GM19240 (cell line): ENCODE measurements around the gene SPEF1.

Experiments
- DNase-seq: peaks from one replicate; pipeline ENCODE4 v3.0.0; 2011; ENCODE audit warnings: low spot score; ENCODE audit not compliant: insufficient read length

Gene SPEF1

DNA sequence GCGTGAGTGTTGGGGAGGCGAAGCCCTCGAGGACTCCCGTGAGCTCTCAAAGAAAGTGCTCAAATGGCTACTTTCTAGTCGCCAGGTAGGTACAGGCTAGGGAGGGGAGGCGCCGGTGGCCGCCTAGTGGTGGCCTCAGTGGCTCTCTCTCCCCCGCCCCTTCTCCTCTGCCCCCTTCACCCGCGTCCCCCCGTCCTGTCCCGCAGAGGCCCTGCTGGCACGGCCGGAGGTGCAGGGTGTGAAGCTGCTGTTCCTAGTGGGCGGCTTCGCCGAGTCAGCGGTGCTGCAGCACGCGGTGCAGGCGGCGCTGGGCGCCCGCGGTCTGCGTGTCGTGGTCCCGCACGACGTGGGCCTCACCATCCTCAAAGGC lies 30.0 kb downstream of the SPEF1 start:
- DNase-seq = no peak

DNA sequence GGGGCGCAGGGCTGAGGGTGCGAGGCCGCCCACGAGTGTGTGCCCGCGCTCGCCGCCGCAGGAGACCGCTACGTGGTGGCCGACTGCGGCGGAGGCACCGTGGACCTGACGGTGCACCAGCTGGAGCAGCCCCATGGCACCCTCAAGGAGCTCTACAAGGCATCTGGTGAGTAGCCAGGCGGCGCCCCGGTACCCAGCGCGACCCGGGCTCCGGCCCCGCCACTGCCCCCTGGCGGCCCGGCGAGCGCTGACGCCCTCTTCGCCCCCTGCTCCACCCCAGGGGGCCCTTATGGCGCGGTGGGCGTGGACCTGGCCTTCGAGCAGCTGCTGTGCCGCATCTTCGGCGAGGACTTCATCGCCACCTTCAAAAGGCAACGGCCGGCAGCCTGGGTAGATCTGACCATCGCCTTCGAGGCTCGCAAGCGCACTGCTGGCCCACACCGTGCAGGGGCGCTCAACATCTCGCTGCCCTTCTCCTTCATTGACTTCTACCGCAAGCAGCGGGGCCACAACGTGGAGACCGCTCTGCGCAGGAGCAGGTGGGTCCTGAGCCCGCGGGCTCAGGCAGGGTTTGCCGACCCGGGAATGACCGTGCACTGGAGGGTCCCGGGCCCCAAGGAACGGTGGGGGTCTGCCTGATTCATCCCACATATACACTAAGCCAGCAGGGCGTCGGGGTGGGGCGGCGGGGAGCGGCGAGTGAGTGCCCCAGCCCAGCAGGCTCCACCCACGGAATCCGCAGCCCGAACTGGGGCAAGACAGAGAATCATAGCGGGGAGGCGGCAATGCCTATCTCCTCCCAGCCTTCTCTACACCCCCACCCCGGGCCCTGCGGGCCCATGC lies 31.3 kb downstream of the SPEF1 start:
- DNase-seq = no peak

DNA sequence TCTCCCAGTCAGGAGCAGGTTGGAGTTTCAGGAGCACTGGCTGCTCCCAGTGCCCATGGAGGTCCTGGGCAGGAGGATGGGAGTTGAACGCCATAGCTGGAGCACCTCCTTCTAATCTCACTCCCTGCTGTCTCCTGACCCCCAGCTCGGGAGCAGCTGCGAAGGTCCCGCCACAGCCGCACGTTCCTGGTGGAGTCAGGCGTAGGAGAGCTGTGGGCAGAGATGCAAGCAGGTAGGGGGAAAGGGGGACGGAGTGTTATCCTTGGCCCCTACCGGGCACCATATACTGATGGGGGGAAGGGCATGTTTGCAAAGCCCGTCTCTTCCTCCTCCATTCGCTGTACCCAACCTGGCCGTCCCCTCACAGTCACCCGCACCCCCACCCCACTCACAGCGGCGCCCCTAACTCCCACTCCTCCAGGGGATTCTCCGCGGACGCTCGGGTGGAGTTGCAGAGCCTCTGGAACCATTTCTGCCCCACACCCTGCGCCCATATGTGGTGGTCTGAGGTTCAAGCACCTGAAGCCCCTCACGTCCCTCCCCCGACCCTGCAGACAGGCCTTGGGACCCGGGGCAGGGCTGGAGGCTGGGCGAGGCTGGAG lies 32.1 kb downstream of the SPEF1 start:
- DNase-seq = no peak

DNA sequence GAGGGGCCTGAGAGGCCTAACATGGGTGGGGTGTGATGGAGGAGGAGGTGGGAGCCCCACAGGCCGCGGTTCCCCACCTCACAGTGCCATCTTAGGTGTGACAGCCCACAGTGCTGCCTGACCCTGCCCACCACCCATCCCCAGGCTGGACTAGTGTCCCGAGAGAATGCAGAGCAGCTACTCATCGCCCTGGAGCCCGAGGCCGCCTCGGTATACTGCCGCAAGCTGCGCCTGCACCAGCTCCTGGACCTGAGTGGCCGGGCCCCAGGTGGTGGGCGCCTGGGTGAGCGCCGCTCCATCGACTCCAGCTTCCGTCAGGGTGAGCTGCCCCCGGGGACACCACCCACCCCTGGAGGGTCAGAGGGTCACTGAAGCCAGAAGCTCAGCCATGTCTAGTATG lies 33.2 kb downstream of the SPEF1 start:
- DNase-seq = no peak

DNA sequence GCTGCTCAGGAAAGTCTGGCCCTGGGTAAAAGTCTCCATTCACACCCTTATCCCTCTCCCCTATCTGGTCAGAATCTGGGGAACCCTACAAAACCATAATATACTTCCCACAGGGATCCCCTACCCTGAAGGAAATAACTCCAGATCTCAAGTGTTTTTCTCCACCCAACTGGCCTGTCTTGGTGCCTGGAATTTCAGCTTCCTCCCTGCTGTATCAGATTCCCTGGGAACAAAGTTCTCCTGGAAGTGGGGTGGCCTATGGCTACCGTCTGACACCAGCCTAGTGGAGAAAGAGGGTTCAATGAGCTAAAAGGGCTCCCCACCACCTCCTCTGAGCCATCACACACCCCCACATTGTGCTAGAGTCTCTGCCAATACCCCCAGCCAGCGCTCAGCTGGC lies 33.8 kb downstream of the SPEF1 start:
- no peak for DNase-seq

DNA sequence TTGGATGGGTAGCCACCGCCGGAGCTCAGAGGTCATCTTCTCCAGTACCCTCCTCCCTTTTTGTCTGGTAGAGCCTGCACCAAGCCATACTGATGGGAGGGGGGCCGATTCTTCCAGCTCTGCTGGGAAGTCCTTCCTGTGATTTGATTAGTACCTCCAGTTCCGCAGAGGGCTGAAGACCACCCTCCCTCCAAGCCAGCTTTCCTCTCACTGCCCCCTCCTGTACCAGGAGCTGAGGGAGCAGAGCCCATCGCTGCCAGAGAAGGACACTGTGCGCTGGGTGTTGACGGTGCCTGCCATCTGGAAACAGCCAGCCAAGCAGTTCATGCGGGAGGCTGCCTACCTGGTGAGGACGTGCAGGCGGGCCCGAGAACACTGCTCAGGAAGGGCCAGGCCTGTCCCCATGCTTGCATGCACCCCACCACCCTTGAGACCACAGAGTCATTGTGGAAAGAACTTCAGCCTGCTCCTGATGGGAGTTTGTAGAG lies 35.5 kb downstream of the SPEF1 start:
- DNase-seq = no peak

DNA sequence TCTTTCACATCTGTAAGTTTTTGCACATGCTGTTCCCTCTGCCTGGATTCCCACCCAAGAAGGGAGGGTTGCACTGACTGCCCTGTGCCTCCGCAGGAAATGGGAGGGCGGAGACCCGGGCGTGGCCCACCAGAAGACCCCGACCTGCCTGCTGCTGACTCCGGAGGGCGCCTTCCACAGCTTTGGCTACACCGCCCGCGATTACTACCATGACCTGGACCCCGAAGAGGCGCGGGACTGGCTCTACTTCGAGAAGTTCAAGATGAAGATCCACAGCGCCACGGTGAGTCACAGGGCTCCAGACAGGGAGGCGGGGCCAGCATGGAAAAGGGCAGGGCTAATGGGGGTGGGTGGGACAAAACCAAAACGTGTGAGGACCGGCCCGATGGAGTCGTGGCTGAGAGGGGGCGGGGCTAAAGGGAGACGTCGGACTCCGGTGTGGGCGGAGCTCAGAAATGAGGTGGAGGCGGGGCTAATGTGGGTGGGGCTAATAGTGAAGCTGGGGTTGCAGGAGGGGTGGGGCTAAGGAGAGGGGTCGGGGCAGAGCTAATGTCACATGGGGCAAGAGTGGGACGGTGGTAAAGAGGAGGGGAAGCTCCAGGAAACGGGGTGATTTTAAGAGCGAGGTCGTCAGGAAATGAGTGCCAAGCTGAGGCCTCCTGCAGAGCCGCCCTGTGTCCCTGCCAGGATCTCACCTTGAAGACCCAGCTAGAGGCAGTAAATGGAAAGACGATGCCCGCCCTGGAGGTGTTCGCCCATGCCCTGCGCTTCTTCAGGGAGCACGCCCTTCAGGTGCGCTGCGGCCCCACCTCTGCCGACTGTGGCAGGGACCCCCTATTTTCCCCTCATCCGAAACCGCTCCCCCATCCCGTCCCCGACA lies 36.2 kb downstream of the SPEF1 start:
- peak; percentile 80 for DNase-seq

DNA sequence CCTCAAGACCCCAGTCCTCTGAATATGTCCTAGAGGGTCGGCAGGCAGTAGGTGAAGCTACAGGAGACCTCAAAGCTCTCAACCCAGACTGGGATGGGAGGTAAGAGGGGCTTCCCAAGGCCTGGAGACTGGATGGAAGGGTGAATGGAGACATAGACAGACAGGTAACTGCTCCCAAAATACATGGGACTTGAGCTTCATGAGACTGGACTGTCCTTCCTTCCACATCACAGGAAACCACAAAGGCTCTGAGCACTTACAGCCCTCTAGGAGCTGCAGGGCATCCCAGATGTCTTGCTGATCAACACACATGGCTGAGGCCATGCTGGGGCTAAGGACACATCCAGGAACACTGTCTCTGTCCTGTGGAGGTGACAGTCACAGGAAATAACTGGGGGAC lies 37.2 kb downstream of the SPEF1 start:
- DNase-seq = no peak

DNA sequence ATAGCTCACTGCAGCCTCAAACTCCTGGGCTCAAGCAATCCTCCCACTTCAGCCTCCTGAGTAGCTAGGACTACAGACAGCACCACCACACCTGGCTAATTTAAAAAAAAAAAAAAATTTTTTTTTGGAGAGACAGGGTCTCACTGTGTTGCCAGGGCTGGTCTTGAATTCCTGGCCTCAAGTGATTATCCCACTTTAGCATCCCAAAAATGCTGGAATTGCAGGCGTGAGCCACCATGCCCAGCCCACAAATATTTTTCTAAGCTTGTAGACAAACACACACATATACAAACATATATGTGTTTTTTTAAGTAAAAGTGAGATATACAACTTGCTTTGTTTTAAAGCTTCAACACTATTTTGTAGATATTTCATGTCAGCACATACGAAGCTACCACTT lies 38.0 kb downstream of the SPEF1 start:
- DNase-seq = no peak

DNA sequence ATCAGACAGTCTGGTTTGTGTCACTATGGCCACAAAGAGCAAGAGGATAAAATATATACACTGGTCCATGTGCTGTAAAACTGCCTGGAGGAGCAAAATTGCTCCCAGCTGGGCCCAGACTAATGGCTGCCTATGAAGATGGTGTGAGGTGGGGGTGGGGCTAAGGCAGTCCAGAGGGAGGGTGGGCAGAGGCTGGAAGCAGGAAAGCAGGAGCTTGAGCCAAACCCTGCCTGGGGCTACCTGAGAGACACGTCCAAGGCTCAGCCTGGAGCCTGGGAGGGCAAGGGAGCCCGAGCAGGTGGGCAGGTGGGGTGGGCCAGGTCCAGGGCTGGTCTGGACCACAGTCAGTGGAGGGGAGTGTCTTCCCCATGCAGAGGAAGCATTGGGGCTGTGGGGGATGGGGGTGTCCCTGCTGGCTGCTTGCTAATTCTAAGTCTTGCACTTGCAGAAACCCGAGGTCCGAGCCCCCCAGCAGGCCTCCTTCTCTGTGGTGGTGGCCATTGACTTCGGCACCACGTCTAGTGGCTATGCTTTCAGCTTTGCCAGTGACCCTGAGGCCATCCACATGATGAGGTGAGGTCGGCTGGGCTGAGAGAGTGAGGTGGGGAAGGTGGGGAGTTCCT lies 39.3 kb downstream of the SPEF1 start:
- DNase-seq = no peak

DNA sequence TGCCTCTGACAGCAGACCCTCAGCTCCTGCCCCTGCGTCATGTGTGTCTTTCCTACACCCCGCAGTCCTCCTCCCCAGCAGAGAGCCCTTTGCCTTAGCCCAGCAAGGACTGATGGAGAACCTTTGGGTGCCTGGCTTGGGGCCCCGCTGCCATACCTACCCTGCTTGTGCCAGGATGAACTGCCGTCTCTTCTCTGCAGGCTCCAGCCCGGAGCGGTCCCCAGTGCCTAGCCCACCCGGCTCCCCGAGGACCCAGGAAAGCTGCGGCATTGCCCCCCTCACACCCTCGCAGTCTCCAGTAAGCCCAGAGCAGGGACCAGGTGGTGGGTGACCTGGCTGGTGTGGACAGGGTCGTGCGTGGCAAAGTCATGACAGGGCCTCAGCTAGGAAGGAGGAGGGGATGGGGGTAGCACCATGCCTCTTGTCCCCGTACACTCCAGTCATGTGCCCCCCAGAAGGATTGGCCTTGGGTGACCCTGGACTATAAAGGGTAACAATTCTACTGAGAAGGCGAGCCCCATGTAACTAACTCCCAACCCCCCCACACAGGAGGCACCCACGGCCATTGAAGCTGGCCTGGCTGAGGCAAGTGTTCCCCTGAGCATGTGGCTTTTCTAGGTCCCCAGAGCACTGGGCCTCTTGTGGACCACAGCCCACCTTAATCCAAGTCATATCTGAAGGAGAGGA lies 40.5 kb downstream of the SPEF1 start:
- DNase-seq = no peak

DNA sequence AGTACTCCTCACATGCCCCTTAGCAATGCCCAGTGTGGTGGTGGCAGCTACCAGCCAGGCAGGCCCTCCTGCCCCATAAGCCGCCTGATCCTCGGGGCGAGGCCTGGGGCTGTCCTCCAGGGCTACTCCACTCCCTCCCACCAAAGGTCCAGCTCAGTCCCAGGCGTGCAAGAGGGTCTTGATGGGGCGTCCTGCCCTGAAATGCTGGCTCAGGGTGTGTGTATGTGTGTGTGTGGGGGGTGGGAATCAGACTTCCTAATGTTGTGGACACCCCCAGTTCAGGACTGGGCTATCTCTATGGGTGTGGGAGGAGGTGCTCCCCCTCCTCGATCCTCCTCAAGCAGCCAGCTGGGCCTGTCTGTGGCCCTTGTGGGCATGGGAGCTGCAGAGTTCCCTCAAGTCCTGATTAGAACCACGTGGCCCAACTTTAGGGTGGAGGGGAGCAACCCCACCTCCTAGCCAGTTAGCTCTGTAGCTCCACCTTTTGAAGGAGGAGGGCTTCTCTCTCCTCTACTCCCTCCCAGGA lies 41.3 kb downstream of the SPEF1 start:
- DNase-seq = no peak

DNA sequence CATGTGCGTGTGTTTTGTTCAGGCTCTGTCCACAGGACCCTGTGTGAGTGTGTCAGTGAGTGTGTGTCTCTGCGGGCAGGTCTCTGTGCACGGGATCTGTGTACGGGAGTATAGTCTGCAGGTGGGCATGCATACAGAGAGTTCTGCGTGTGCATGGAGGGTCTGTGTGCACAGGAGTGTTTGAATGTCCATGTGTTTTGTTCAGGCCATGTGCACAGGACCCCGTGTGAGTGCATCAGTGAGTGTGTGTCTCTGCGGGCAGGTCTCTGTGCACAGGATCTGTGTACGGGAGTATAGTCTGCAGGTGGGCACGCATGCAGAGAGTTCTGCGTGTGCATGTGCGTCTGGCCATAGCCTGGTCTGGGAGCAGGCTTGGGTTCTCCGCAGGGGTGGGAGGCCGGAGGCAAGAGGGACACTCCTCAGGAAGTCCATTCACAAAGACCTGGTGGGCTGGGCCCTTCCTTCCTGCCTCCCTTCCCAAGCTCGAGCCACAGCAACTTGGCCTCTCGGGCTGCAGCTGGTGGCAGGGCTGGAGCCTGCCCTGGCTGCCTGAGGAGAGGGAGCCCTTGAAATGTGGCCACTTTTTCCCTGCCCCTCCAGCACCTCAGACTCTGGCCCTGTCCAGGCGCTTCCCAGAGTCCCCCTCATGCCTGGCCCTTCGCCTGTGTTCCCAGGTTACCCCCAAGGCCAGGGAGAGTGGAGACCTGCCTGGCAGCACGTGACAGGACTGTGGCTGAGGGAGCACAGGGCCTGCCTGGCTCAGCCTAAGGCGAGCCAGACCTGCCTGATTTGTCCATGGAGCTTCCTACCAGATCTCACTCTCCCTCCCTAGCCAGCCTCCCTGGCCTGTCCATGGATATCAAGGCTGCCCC lies 42.0 kb downstream of the SPEF1 start:
- DNase-seq = no peak

DNA sequence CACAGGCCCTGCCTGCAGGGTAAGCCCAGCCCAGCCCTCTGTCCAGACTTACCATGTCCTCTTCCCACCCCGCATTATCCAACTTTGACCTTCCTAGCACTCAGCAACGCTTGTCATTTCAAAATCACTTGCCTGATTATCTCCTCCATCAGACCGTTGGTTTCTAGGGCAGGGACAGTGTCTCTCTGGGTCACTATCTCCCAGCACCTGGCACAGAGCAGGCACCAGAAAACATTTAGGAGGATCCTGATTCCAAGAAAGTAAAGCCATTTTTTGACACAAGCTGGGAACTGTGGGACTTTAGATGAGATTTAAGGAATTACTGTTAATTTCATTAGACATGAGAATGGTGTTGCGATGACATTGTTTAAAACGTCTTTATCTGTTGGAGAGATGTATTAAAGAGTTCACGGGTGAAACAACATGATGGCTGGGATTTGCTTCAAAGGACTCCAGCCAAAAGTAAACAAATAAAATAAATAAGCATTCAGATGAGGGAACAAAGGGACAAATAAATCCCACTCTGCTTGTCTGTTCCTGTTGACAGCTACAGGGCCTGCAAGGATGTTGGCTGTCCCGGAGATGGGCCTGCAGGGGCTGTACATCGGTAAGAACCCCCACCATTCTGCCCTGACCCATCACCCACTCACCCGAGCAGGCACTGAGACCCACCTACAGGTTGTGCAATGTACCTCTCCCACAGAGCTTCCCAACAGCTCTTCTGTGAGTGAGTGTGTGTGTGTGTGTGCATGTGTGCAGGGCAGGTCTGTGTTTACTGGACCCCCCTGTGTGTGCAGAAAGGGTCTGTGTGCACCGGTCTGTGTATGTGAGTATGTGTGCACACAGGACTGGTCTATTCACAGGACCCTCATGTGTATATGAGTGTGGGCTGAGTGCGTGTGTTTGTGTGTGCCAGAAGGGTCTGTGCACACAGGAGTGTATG lies 42.9 kb downstream of the SPEF1 start:
- no peak for DNase-seq

DNA sequence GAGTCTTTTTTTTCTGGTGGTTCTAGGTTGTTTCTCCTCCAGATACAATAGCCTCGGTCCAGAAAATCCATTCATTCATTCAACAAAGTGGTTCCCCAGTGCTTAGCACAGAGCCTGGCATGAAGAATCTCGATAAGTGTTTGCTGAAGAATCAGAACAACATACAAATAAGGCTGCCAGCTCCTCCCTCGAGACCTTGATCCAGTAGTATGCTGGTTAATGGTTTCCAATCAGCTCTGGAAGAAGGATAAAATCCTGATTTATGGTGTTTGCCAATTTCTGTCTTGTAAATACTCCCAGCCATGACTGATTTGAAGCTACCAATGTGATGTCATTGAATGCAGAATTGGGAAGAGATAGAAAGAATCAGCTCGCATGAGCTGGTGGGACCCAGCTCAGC lies 45.5 kb downstream of the SPEF1 start:
- no peak for DNase-seq

DNA sequence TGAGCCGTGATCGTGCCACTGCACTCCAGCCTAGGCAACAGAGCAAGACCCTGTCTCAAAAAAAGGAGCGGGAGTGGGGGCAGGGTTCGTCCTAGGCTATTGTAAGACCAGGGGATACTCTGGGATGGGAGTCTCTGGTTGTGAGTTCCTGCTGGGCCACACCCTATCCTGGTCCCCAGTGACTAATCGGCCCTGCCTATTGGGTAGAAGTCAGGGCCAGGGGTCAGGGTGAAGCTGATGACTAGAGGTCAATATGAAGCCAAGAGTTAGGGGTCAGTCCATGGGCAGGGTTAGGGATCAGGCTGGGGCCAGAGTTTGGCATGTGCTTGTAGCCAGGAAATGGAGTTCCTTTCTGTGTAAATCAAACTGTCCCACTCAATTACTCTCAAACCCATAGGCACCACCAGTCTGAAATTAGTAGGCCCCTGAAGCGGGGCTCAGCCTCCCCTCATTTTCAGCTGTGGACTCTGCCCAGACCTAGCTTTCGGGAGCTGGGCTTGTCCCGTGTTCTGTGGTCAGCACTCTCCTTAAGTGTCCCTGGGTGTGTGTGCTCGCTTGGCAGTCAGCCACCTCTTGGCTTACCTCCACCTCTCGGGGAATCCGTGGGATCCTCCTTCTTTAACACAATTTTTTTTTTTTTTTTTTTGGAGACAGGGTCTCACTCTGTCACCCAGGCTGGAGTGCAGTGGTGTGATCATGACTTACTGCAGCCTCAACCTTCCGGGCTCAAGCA lies 47.0 kb downstream of the SPEF1 start:
- DNase-seq = no peak

DNA sequence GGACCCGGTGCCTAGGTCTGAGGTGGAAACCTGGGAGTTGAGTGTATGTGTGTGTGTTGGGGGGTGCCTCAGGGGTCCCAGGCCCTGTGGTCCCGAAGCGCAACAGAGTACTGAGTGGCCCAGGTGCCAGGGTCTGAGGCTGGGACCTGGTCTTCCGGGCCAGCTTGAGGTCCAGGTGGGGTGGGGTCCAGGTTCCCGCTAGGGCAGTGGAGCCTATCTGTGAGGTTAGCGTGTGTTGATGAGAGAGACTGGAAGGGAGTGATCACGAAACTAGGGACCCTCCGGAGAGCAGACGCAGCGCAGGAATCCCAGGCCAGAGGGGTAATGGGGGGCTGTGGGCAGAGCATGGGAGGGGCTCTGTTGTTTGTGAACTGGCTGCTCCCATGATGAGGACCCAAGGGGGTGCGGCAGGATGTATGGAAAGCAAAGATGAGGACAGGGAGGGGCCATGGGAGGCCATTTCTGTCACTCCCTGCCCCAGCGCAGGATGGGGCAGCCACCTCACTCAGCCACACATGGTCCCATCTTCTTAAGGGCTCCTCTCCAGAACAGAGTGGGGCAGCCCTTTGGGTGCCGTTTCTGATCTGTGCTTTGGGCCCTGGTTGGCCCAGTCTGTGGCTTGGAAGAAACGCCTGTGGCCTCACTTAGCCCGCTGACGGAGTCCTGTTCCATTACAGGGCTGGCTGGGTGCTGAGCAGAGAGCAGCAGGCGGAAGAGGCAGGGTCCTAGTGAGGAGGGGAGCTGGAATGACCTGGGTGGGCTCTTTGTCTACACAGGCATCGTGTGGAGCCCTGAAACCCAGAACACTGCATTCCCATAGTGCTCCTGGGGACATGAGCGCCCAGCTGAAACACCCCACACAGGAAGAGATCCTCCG lies 47.9 kb downstream of the SPEF1 start:
- no peak for DNase-seq
